ENCODE measurements around the gene ERG. TPM values are rescaled to one million over a fixed set of nuclear protein-coding genes. Genes with fewer than 3 reads are reported as not detected.

Gene ERG
- total and polyA plus RNA-seq, 3 donors from 2014 or later: 3.7 to 8.0 (median 5.0) TPM

DNA sequence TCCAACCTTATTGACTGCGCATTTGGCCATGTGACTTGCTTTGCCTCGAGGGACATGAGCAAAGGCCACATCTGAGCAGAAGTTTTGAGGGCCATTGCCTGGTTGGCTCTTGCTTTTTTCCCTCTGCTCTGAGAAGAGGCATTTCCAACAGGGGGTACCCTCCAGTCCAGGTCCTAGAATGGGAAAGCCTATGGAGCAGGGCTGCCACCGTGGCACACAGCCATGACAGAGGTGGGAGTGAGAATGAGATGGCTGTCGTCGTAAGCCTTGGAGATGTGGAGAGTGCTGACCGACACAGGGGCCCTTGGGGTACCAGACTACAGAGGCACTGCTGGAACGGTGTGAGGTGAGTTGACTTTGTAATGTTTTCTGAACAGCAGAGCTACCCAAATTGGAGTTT, 138.4 kb downstream of the ERG start:
- H3K9me3 ChIP-seq: no peaks in the 10 kb centered on the region
- no peaks in the 10 kb centered on the region for H3K4me1 ChIP-seq
- no peak for TF ChIP-seq POLR2A (IDR thresholded peaks at IDR 0.05)
- TF ChIP-seq, protein P1, sequence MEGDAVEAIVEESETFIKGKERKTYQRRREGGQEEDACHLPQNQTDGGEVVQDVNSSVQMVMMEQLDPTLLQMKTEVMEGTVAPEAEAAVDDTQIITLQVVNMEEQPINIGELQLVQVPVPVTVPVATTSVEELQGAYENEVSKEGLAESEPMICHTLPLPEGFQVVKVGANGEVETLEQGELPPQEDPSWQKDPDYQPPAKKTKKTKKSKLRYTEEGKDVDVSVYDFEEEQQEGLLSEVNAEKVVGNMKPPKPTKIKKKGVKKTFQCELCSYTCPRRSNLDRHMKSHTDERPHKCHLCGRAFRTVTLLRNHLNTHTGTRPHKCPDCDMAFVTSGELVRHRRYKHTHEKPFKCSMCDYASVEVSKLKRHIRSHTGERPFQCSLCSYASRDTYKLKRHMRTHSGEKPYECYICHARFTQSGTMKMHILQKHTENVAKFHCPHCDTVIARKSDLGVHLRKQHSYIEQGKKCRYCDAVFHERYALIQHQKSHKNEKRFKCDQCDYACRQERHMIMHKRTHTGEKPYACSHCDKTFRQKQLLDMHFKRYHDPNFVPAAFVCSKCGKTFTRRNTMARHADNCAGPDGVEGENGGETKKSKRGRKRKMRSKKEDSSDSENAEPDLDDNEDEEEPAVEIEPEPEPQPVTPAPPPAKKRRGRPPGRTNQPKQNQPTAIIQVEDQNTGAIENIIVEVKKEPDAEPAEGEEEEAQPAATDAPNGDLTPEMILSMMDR (IDR thresholded peaks at IDR 0.05): no peak
- DNase-seq: no peak
- 86 to 90% methylated on average over 7 of the region's 7 CpGs for WGBS, 2 donors
- no peak overlapping the region for H3K4me3 ChIP-seq
- H3K27ac ChIP-seq: no peak overlapping the region
- intact Hi-C loops (cut with DNase I; ENCODE audit: low total_unique reads): loop anchor here (10.0 kb wide), 1 partner anchor 195 kb away; no protein-coding TSS in a partner anchor
- no peaks in the 10 kb centered on the region for H3K27me3 ChIP-seq
- no peaks in the 10 kb centered on the region for H3K36me3 ChIP-seq (ENCODE audit: low read depth, missing control alignments)

DNA sequence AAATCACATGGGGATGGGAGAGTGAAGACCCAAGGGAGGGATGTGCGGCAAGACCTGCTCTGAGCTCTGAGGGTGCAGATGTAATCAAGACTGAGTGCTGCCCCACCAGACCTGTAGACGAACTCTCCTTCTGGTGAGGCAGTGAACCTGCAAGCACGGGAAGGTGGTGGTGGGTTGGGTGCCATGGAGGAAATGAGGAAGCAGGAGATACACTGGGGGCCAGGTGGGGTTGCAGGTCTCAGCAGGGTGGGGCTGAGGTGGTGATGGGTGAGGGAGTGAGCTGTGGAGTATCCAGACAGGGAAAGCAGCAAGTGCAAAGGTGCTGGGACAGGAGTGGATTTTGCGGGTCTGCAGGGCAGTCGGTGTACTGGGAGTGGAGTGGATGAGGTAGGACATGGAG, 139.2 kb downstream of the ERG start:
- no peak overlapping the region for H3K27ac ChIP-seq
- TF ChIP-seq POLR2A (IDR thresholded peaks at IDR 0.05): no peak
- DNase-seq: no peak
- no peaks in the 10 kb centered on the region for H3K36me3 ChIP-seq (ENCODE audit: low read depth, missing control alignments)
- no peak overlapping the region for H3K4me3 ChIP-seq
- no peaks in the 10 kb centered on the region for H3K4me1 ChIP-seq
- no peaks in the 10 kb centered on the region for H3K9me3 ChIP-seq
- H3K27me3 ChIP-seq: no peaks in the 10 kb centered on the region
- intact Hi-C loops (cut with DNase I; ENCODE audit: low total_unique reads): loop anchor here (10.0 kb wide), 1 partner anchor 194 kb away; no protein-coding TSS in a partner anchor
- 92% methylated on average over 5 of the region's 5 CpGs for WGBS, 2 donors

DNA sequence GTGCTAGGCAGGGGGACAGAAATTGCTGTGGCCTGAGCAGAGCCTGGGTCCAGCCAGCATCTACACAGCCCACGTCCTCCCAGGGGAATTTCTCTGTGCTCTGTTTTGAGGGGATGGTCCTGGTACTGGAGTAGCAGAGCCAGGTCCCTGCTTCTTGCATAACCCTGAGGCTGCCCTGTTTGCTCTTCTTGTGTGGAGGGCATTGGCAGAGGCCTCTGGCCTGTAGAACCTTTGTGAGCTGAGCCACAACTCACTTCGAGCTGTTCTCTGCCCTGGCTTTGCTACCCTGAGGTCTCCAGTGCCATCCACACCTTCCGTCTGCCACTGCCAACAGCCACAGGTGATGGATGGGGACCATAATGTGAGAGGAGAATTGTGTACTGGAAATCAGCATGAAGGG, 139.6 kb downstream of the ERG start:
- WGBS, 2 donors: 92 to 96% methylated on average over 3 of the region's 3 CpGs
- H3K9me3 ChIP-seq: no peaks in the 10 kb centered on the region
- TF ChIP-seq, protein P1 (IDR thresholded peaks at IDR 0.05): no peak
- no peak for TF ChIP-seq POLR2A (IDR thresholded peaks at IDR 0.05)
- no peak overlapping the region for H3K27ac ChIP-seq
- no peaks in the 10 kb centered on the region for H3K36me3 ChIP-seq (ENCODE audit: low read depth, missing control alignments)
- H3K4me1 ChIP-seq: no peaks in the 10 kb centered on the region
- intact Hi-C loops (cut with DNase I; ENCODE audit: low total_unique reads): loop anchor here (10.0 kb wide), 1 partner anchor 194 kb away; no protein-coding TSS in a partner anchor
- DNase-seq: no peak
- H3K4me3 ChIP-seq: no peak overlapping the region
- H3K27me3 ChIP-seq: no peaks in the 10 kb centered on the region

DNA sequence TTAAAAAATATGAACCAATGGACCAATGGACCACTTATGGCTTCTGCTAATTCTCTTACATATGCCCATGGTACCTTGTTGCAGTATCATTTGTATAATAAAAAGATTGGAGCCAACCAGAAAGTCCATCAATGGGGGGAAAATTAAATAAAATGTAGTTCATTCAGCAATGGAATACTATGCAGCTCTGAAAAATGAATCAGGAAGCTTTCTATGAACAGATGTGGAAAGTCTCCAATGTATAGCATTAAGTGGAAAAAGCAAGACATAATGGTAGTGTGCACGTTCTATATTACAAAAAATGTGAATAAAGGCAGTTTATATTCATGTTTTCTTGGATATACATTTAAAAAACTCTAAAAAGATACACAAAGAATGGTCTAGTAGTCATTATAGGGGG, 140.2 kb downstream of the ERG start:
- Histone ChIP-seq H3K27ac (no peak overlapping the region), H3K27me3 (no peaks in the 10 kb centered on the region), H3K36me3 (ENCODE audit: low read depth, missing control alignments) (no peaks in the 10 kb centered on the region), H3K9me3 (no peaks in the 10 kb centered on the region), H3K4me1 (no peaks in the 10 kb centered on the region), H3K4me3 (no peak overlapping the region)
- intact Hi-C loops (cut with DNase I; ENCODE audit: low total_unique reads): loop anchor here (10.0 kb wide), 1 partner anchor 193 kb away; no protein-coding TSS in a partner anchor
- DNase-seq: no peak
- 92 to 96% methylated on average over 1 of the region's 1 CpG for WGBS, 2 donors
- TF ChIP-seq, protein P1 (IDR thresholded peaks at IDR 0.05): no peak
- TF ChIP-seq POLR2A (IDR thresholded peaks at IDR 0.05): no peak

DNA sequence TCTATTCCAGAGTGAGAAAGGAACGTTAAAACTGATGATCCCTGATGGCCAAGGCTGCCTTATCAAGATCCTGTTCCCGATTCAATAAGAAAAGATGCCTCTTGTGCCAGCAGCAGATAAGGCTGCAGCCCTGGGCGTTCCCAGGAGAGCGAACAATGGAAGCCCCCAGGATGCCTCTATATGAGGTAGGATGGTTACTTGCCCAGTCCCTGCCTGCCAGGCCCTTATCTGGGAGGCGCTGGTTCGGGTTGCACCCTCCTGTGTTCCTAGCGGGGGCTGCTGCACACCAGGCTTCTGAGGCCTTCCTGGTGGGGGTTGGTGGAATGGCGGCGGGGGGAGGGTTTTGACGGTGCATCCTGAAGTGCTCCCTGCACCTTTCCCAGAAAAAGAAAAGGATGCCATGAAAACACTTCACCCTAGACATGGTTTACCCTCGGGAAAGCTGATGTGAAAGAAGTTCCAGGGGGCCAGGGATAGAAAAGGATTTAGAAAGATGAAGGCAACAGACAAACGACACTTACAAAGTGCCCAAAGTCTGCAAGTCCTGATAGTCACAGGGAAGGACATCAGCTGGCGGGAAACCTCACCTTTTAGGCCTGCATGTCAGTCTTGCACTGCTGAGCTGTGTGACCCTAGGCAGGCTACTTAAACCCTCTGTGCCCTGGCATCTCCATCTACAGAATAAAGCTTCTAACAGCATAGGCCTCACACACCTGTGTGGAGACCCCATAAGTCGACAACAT, 141.2 kb downstream of the ERG start:
- no peak for TF ChIP-seq POLR2A (IDR thresholded peaks at IDR 0.05)
- TF ChIP-seq, protein P1 (IDR thresholded peaks at IDR 0.05): no peak
- Histone ChIP-seq H3K9me3 (no peaks in the 10 kb centered on the region), H3K36me3 (ENCODE audit: low read depth, missing control alignments) (no peaks in the 10 kb centered on the region), H3K27me3 (no peaks in the 10 kb centered on the region), H3K4me3 (no peak overlapping the region), H3K27ac (no peak overlapping the region), H3K4me1 (no peaks in the 10 kb centered on the region)
- no peak for DNase-seq
- intact Hi-C loops (cut with DNase I; ENCODE audit: low total_unique reads): loop anchor here (10.0 kb wide), 1 partner anchor 192 kb away; no protein-coding TSS in a partner anchor
- 54 to 71% methylated on average over 14 of the region's 14 CpGs for WGBS, 2 donors

All from testis (tissue), 3 donors.